ENCODE data around the gene RAD9A. TPM values are rescaled to one million over a fixed set of nuclear protein-coding genes. Genes with fewer than 3 reads are reported as not detected.

The RAD9A gene
- total RNA-seq, 2 donors from 2014 or later: 22.6 to 49.4 TPM

DNA sequence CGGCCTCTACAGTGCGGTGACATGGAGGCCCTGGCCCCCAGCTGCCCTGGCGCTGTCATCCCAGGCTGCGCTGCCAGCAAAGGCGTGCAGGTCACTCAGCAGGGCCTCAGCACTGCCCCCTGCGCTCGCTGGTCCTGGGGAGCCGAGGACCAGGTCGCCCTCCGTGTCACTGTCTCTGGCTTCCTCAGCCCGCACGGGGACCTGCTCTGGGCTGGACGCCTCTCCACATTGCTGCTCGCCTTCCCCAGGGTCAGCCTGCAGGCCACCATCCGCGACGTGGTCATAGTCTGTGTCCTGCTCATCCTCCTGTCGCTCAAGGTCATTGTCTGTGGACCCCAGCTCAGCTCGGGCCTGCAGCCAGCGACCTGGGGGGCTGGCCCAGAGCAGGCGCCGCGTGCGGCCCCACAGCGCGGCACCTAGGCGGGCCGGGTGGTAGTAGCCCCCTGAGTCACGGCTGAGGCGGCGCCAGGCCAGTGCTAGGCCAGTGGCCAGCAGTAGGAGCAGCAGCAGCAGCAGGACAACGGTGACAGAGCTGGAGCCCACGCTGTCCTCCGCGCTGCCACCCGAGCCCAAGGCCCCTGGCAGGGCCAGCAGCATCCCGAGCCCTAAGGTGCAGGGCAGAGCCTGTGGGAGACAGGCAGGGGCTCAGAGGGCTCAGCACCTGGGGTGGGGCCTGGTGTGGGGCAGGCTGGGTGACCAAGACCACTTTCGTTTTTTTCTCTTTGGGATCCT lies 44.1 kb downstream of the RAD9A start:
- Histone ChIP-seq H3K4me3 (no peak overlapping the region), H3K36me3 (replicated peaks in 1 of 2; ENCODE audit: insufficient read depth in 1 of 2, low read depth in 2 of 2) (peaks cover 0 to 4% of the 10 kb centered on the region in 2 donors), H3K9me3 (no peaks in the 10 kb centered on the region), H3K27ac (no peak overlapping the region), H3K4me1 (no peaks in the 10 kb centered on the region), H3K27me3 (no peaks in the 10 kb centered on the region)
- TF ChIP-seq, protein P1, sequence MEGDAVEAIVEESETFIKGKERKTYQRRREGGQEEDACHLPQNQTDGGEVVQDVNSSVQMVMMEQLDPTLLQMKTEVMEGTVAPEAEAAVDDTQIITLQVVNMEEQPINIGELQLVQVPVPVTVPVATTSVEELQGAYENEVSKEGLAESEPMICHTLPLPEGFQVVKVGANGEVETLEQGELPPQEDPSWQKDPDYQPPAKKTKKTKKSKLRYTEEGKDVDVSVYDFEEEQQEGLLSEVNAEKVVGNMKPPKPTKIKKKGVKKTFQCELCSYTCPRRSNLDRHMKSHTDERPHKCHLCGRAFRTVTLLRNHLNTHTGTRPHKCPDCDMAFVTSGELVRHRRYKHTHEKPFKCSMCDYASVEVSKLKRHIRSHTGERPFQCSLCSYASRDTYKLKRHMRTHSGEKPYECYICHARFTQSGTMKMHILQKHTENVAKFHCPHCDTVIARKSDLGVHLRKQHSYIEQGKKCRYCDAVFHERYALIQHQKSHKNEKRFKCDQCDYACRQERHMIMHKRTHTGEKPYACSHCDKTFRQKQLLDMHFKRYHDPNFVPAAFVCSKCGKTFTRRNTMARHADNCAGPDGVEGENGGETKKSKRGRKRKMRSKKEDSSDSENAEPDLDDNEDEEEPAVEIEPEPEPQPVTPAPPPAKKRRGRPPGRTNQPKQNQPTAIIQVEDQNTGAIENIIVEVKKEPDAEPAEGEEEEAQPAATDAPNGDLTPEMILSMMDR (IDR thresholded peaks at IDR 0.05): no peak
- no peak for TF ChIP-seq POLR2A (IDR thresholded peaks at IDR 0.05)
- no peak for DNase-seq
- WGBS, 2 donors: 91% methylated on average over 21 to 30 of the region's 38 CpGs
- ATAC-seq: no peak
- intact Hi-C loops (cut with DNase I): no loop called here

DNA sequence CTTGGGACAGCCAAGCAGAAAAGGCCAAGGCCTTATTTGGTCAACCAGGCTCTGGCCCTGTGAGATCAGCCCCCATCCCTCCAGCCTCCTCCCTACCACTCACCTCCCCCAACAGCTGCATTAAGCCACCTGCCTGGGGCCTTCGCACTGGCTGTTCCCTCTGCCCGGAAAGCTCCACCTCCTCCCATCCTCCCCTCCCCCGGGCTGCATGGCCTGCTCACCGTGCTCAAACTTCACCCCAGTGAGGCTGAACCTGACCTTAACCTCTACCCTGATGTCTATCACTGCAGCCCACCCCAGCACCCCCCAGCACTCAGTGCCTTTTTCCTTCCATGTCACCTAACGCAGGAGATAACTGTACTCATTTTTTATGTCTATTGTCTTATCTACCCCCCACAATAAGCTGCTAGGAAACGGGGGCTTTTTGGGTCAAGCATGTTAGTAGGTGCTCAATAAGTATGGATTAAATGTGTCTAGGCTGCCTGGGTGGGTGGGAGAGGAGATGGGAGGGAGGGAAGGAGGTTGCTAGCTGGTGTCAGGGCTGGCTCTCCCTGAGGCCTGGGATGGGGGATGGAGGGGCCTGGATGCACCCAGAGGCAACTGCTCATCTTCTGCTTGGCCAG lies 44.8 kb downstream of the RAD9A start:
- Histone ChIP-seq H3K27me3 (no peaks in the 10 kb centered on the region), H3K36me3 (replicated peaks in 1 of 2; ENCODE audit: insufficient read depth in 1 of 2, low read depth in 2 of 2) (peaks cover 0 to 4% of the 10 kb centered on the region in 2 donors), H3K4me1 (no peaks in the 10 kb centered on the region), H3K9me3 (no peaks in the 10 kb centered on the region), H3K27ac (no peak overlapping the region), H3K4me3 (no peak overlapping the region)
- 46 to 69% methylated on average over 6 of the region's 6 CpGs for WGBS, 2 donors
- DNase-seq (no peak), ATAC-seq (no peak)
- no peak for TF ChIP-seq POLR2A (IDR thresholded peaks at IDR 0.05)
- TF ChIP-seq, protein P1 (IDR thresholded peaks at IDR 0.05): no peak
- intact Hi-C loops (cut with DNase I): no loop called here

DNA sequence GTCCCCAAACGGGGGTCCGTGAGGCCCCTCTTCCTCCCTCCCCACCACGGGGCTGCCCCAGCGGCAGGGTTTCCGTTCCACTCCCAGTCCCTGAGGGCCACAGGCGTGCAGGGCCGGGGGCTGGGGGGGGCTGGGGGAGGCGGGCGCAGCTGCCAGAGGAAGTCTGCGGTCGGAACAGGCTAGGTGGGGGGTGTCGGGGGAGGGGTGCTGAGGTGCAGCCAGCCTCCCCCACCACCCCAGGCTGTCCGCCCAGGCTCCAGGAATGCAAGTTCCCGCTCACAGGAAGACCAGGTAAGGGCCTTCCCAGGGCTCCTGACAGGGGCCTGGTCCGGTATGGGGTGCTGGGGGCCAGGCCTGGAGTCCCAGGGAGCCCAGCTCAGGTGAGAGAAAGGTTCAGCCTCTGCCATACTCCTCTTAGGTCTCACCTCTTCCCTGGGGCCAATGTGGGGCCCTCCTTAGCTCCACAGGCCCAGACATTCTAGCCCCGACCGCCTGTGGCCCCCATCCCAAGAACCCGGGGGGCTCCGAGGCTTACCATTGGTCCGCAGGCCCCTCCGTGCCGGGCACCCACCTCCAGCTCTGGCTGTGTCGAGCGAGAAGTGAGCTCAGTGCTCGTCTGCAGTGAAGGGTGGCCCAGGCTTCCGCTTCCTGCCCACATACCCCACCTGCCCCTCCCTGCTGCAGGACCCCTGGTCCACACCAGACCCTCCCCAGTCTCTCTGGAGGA lies 45.5 kb downstream of the RAD9A start, which contains the start of gene PTPRCAP:
Gene PTPRCAP, minus strand, starts transcription at position 601 of the 727 bp plus-strand sequence. Its CDS starts 63 bp downstream, at position 538.
- peaks cover 0 to 4% of the 10 kb centered on the region in 2 donors for H3K36me3 ChIP-seq (replicated peaks in 1 of 2; ENCODE audit: insufficient read depth in 1 of 2, low read depth in 2 of 2)
- no peaks in the 10 kb centered on the region for H3K27me3 ChIP-seq
- intact Hi-C loops (cut with DNase I): no loop called here
- ATAC-seq (no peak), DNase-seq (no peak)
- peak within 1 kb of the TSS in 2 of 4 donors; percentile 8 to 22 for H3K27ac ChIP-seq
- H3K4me1 ChIP-seq: peaks cover 5% of the 10 kb centered on the region
- WGBS, 2 donors: 59 to 70% methylated on average over 4 to 17 of the region's 26 CpGs
- no peak within 1 kb of the TSS for H3K4me3 ChIP-seq
- H3K9me3 ChIP-seq: no peaks in the 10 kb centered on the region
- TF ChIP-seq, protein P1 (IDR thresholded peaks at IDR 0.05): no peak
- TF ChIP-seq POLR2A (IDR thresholded peaks at IDR 0.05): peak in 1 of 3 donors; percentile 33

DNA sequence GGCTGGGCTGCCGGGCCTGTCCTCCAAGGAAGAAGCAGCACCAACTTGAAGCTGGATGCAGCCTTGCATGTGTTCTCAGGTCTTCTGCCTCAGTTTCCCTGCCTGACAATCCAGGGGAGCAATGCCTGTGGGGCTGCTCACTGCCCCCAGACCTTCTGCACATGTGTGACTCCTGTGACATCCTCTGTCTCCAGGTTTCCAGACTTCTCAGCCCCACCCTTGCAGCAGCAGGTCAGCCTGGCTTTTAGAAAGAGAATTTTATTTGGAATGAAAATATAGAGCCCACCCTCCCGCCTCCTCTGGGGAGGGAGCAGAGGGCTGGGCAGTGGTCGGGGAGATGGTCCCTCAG lies 46.0 kb downstream of the RAD9A start:
- H3K27me3 ChIP-seq: no peaks in the 10 kb centered on the region
- TF ChIP-seq POLR2A (IDR thresholded peaks at IDR 0.05): no peak
- TF ChIP-seq, protein P1 (IDR thresholded peaks at IDR 0.05): no peak
- H3K27ac ChIP-seq: no peak overlapping the region
- H3K9me3 ChIP-seq: no peaks in the 10 kb centered on the region
- peaks cover 11% of the 10 kb centered on the region for H3K4me1 ChIP-seq
- DNase-seq (no peak), ATAC-seq (no peak)
- H3K4me3 ChIP-seq: no peak overlapping the region
- intact Hi-C loops (cut with DNase I): no loop called here
- WGBS, 2 donors: 74 to 80% methylated on average over 2 of the region's 3 CpGs
- H3K36me3 ChIP-seq (replicated peaks in 1 of 2; ENCODE audit: insufficient read depth in 1 of 2, low read depth in 2 of 2): peaks cover 0 to 2% of the 10 kb centered on the region in 2 donors

Measured in body of pancreas (tissue), 4 donors.